Measurements from ENCODE around the gene TBL1XR1. TPM values are rescaled to one million over a fixed set of nuclear protein-coding genes. Genes with fewer than 3 reads are reported as not detected.

TBL1XR1 gene
- total RNA-seq, 1 donor from 2014 or later: 203 TPM

GRCh38 chr3:177065285-177066033 is 131.8 kb downstream of the TBL1XR1 start:
- DNase-seq (ENCODE audit: low read depth) (no peak), FAIRE-seq (no peak)
- H3K36me3 ChIP-seq (ENCODE audit: control insufficient read depth, insufficient read depth, low read length): peaks cover 1% of the 10 kb centered on the region
- no peak overlapping the region for H3K4me3 ChIP-seq (ENCODE audit: low read depth, low read length)
- no peaks in the 10 kb centered on the region for H3K27me3 ChIP-seq (ENCODE audit: control insufficient read depth, insufficient read depth, low read length)
- no peak for TF ChIP-seq CTCF (IDR thresholded peaks at IDR 0.05; ENCODE audit: insufficient read depth, low read length, severe bottlenecking)

- Histone ChIP-seq H3K4me3 (ENCODE audit: low read depth, low read length) (no peak overlapping the region), H3K36me3 (ENCODE audit: control insufficient read depth, insufficient read depth, low read length) (peaks cover 1% of the 10 kb centered on the region), H3K27me3 (ENCODE audit: control insufficient read depth, insufficient read depth, low read length) (no peaks in the 10 kb centered on the region)
- no peak for TF ChIP-seq CTCF (IDR thresholded peaks at IDR 0.05; ENCODE audit: insufficient read depth, low read length, severe bottlenecking)
- no peak for FAIRE-seq
- DNase-seq (ENCODE audit: low read depth): no peak
Measured at GRCh38 chr3:177062052-177062732, 135.1 kb downstream of the TBL1XR1 start.

- DNase-seq (ENCODE audit: low read depth) (no peak), FAIRE-seq (no peak)
- H3K4me3 ChIP-seq (ENCODE audit: low read depth, low read length): no peak overlapping the region
- H3K27me3 ChIP-seq (ENCODE audit: control insufficient read depth, insufficient read depth, low read length): no peaks in the 10 kb centered on the region
- H3K36me3 ChIP-seq (ENCODE audit: control insufficient read depth, insufficient read depth, low read length): peaks cover 1% of the 10 kb centered on the region
- TF ChIP-seq CTCF (IDR thresholded peaks at IDR 0.05; ENCODE audit: insufficient read depth, low read length, severe bottlenecking): no peak
Measured at GRCh38 chr3:177061369-177061768, 135.9 kb downstream of the TBL1XR1 start.

- Histone ChIP-seq H3K36me3 (ENCODE audit: control insufficient read depth, insufficient read depth, low read length) (peaks cover 1% of the 10 kb centered on the region), H3K27me3 (ENCODE audit: control insufficient read depth, insufficient read depth, low read length) (no peaks in the 10 kb centered on the region), H3K4me3 (ENCODE audit: low read depth, low read length) (no peak overlapping the region)
- no peak for DNase-seq (ENCODE audit: low read depth)
- TF ChIP-seq CTCF (IDR thresholded peaks at IDR 0.05; ENCODE audit: insufficient read depth, low read length, severe bottlenecking): no peak
- no peak for FAIRE-seq
Measured at GRCh38 chr3:177060492-177060891, 136.8 kb downstream of the TBL1XR1 start.

GRCh38 chr3:177058648-177059047 is 138.6 kb downstream of the TBL1XR1 start:
- FAIRE-seq (no peak), DNase-seq (ENCODE audit: low read depth) (no peak)
- TF ChIP-seq CTCF (IDR thresholded peaks at IDR 0.05; ENCODE audit: insufficient read depth, low read length, severe bottlenecking): no peak
- no peaks in the 10 kb centered on the region for H3K36me3 ChIP-seq (ENCODE audit: control insufficient read depth, insufficient read depth, low read length)
- no peaks in the 10 kb centered on the region for H3K27me3 ChIP-seq (ENCODE audit: control insufficient read depth, insufficient read depth, low read length)
- H3K4me3 ChIP-seq (ENCODE audit: low read depth, low read length): no peak overlapping the region

Measured in bronchial epithelial cell (primary cell).